ENCODE results near the gene KIAA0753. TPM values are rescaled to one million over a fixed set of nuclear protein-coding genes. Genes with fewer than 3 reads are reported as not detected.

Gene KIAA0753
- total and polyA plus RNA-seq, 2 of the 13 experiments (the other 11 are each of a cell fraction or from before 2014, with no cell fraction given), result 5.2 to 9.1 TPM

- TF ChIP-seq KLF11 (CRISPR knock-in tag; IDR thresholded peaks at IDR 0.05), result no peak
These were observed 108.0 kb downstream of the KIAA0753 start (continued) for GRCh38 chr17:6532441-6532885.

DNA sequence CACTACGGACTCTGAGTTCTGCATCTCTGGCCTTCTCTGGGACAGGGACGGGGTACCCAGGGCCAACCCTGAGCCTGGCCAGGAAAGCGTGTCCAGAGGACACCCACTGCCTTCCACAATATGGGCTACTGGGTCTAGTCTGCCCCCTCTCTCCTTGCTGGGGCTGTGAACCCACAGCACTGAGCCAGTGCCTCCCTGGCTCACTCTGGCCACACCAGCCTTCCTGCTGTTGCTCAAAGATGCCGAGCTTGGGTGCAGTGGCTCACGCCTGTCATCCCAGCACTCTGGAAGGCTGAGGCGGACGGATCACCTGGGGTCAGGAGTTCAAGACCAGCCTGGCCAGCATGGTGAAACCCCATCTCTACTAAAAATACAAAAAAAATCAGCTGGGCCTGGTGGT lies 108.9 kb downstream of the KIAA0753 start:
- H3K4me2 ChIP-seq (ENCODE audit: low read depth, low read length), result no peak overlapping the region
- H3K9ac ChIP-seq (ENCODE audit: insufficient read depth, low read depth, low read length), result no peak overlapping the region
- no peaks in the 10 kb centered on the region for H3K36me3 ChIP-seq (replicated peaks in 1 of 2; ENCODE audit: control insufficient read depth in 1 of 2, insufficient read depth in 2 of 2, low read length in 2 of 2)
- in situ Hi-C loops (cut with HindIII; ENCODE audit: extremely low pct_ligation_motif_present, low pct_unique_long_range_greater_than_20kb) (no loop called here), intact Hi-C loops (cut with micrococcal nuclease; ENCODE audit: unreplicated experiment) (no loop called here)
- POLR2A ChIA-PET, result no interaction called here
- no peak for DNase-seq (ENCODE audit: low spot score)
- no peaks in the 10 kb centered on the region for H3K27me3 ChIP-seq (ENCODE audit: control insufficient read depth in 1 of 2, insufficient read depth in 2 of 2, low read length in 2 of 2)
- no TSS peak for BruUV-seq (replicated peaks)
- 0 out of 2 replicates have a peak, but pooled peaks cover 8% of the 10 kb centered on the region for H3K4me1 ChIP-seq (ENCODE audit: insufficient read depth, low read length)
- CTCF ChIA-PET (ENCODE audit: low intra/inter-chr PET ratio, low total read pairs), result no interaction called here
- H2AFZ ChIP-seq (ENCODE audit: low read length), result no peak overlapping the region
- no peaks in the 10 kb centered on the region for H4K20me1 ChIP-seq (ENCODE audit: insufficient read depth, low read length)
- H3K4me3 ChIP-seq (replicated peaks in 1 of 3; ENCODE audit: insufficient read depth in 1 of 3, low read depth in 2 of 3, low read length in 3 of 3), result no peak overlapping the region
- H3K79me2 ChIP-seq (ENCODE audit: insufficient read depth, low read length), result no peaks in the 10 kb centered on the region
- WGBS (ENCODE audit: low lambda C conversion rate), result 24% methylated on average over 4 of the region's 7 CpGs
- TF ChIP-seq ZBTB14 (CRISPR knock-in tag; IDR thresholded peaks at IDR 0.05), result no peak
- no peak for TF ChIP-seq DRAP1 (CRISPR knock-in tag; IDR thresholded peaks at IDR 0.05)
- ATAC-seq, result no peak
- FAIRE-seq, result no peak
- no peak overlapping the region for H3K27ac ChIP-seq (ENCODE audit: extremely low read length, insufficient read depth, low read length)
- no peaks in the 10 kb centered on the region for H3K9me3 ChIP-seq (ENCODE audit: low read length)

DNA sequence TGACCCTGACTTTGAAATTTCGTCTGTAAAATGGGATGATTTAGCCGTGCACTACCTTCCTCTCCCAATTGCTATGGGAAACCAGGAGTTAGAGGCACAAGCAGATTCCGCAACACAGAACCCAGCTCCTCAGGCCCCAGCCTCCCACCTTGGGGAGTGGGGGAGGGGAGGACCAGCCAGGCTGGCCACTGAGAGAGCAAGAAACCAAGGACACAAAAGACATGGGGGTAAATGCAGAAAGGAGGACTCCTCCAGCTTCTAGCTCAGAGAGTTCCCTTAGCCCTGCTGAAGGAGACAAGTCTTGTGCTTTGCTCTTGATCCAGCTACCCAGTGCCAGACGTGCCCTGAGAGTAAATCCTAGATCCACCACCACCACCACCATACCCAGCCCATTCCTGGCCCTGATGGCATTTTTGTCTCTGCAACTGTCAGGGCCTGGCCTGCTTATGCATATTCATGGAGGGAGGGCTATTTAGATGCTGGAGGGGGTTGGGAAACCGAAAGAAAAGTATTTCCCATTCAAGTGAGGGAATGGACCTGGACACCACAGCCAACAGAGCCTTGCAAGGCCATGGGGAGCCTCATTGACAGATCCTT lies 110.1 kb downstream of the KIAA0753 start:
- 36% methylated on average over 5 of the region's 5 CpGs for WGBS (ENCODE audit: low lambda C conversion rate)
- no peaks in the 10 kb centered on the region for H4K20me1 ChIP-seq (ENCODE audit: insufficient read depth, low read length)
- no TSS peak for BruUV-seq (replicated peaks)
- CTCF ChIA-PET (ENCODE audit: low intra/inter-chr PET ratio, low total read pairs), result no interaction called here
- no peaks in the 10 kb centered on the region for H3K9me3 ChIP-seq (ENCODE audit: low read length)
- H2AFZ ChIP-seq (ENCODE audit: low read length), result no peak overlapping the region
- no peak overlapping the region for H3K9ac ChIP-seq (ENCODE audit: insufficient read depth, low read depth, low read length)
- H3K4me1 ChIP-seq (ENCODE audit: insufficient read depth, low read length), result 0 out of 2 replicates have a peak, but pooled peaks cover 8% of the 10 kb centered on the region
- H3K36me3 ChIP-seq (replicated peaks in 1 of 2; ENCODE audit: control insufficient read depth in 1 of 2, insufficient read depth in 2 of 2, low read length in 2 of 2), result no peaks in the 10 kb centered on the region
- no peak overlapping the region for H3K4me2 ChIP-seq (ENCODE audit: low read depth, low read length)
- POLR2A ChIA-PET, result no interaction called here
- DNase-seq (ENCODE audit: low spot score) (no peak), ATAC-seq (no peak), FAIRE-seq (no peak)
- H3K27ac ChIP-seq (ENCODE audit: extremely low read length, insufficient read depth, low read length), result no peak overlapping the region
- H3K4me3 ChIP-seq (replicated peaks in 1 of 3; ENCODE audit: insufficient read depth in 1 of 3, low read depth in 2 of 3, low read length in 3 of 3), result no peak overlapping the region
- intact Hi-C loops (cut with micrococcal nuclease; ENCODE audit: unreplicated experiment), result no loop called here
- H3K79me2 ChIP-seq (ENCODE audit: insufficient read depth, low read length), result no peaks in the 10 kb centered on the region
- in situ Hi-C loops (cut with HindIII; ENCODE audit: extremely low pct_ligation_motif_present, low pct_unique_long_range_greater_than_20kb), result no loop called here
- H3K27me3 ChIP-seq (ENCODE audit: control insufficient read depth in 1 of 2, insufficient read depth in 2 of 2, low read length in 2 of 2), result no peaks in the 10 kb centered on the region
- TF ChIP-seq NFYB (CRISPR knock-in tag; IDR thresholded peaks at IDR 0.05) (no peak), FOSL2 (CRISPR knock-in tag; IDR thresholded peaks at IDR 0.05) (no peak), KLF11 (CRISPR knock-in tag; IDR thresholded peaks at IDR 0.05) (no peak), SUZ12 (IDR thresholded peaks at IDR 0.05; ENCODE audit: low read depth, low read length) (no peak), YY1 (IDR thresholded peaks at IDR 0.05; ENCODE audit: insufficient read depth, insufficient replicate concordance, low read depth, low read length) (no peak), ZC3H4 (CRISPR knock-in tag; IDR thresholded peaks at IDR 0.05; ENCODE audit: borderline replicate concordance) (no peak), PHB2 (IDR thresholded peaks at IDR 0.05; ENCODE audit: partially characterized antibody) (no peak), ZNF354B (CRISPR knock-in tag; IDR thresholded peaks at IDR 0.05) (no peak), ZNF607 (CRISPR knock-in tag; IDR thresholded peaks at IDR 0.05; ENCODE audit: borderline replicate concordance) (no peak)
- TF ChIP-seq, protein P1, sequence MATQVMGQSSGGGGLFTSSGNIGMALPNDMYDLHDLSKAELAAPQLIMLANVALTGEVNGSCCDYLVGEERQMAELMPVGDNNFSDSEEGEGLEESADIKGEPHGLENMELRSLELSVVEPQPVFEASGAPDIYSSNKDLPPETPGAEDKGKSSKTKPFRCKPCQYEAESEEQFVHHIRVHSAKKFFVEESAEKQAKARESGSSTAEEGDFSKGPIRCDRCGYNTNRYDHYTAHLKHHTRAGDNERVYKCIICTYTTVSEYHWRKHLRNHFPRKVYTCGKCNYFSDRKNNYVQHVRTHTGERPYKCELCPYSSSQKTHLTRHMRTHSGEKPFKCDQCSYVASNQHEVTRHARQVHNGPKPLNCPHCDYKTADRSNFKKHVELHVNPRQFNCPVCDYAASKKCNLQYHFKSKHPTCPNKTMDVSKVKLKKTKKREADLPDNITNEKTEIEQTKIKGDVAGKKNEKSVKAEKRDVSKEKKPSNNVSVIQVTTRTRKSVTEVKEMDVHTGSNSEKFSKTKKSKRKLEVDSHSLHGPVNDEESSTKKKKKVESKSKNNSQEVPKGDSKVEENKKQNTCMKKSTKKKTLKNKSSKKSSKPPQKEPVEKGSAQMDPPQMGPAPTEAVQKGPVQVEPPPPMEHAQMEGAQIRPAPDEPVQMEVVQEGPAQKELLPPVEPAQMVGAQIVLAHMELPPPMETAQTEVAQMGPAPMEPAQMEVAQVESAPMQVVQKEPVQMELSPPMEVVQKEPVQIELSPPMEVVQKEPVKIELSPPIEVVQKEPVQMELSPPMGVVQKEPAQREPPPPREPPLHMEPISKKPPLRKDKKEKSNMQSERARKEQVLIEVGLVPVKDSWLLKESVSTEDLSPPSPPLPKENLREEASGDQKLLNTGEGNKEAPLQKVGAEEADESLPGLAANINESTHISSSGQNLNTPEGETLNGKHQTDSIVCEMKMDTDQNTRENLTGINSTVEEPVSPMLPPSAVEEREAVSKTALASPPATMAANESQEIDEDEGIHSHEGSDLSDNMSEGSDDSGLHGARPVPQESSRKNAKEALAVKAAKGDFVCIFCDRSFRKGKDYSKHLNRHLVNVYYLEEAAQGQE (IDR thresholded peaks at IDR 0.05; ENCODE audit: borderline replicate concordance in 1 of 2, low read depth in 1 of 2, low read length in 2 of 2), result no peak
